ENCODE measurements around the gene GRIN3A. TPM values are rescaled to one million over a fixed set of nuclear protein-coding genes. Genes with fewer than 3 reads are reported as not detected.

Gene GRIN3A
- total RNA-seq, 1 experiment from 2014 or later = not detected

GRCh38 chr9:101673642-101674041, 64.8 kb downstream of the GRIN3A start:
- Histone ChIP-seq H3K23me2 (ENCODE audit: insufficient read length, low read depth, low read length, poor library complexity, severe bottlenecking) (no peaks in the 10 kb centered on the region), H3K56ac (ENCODE audit: insufficient read length, low read depth, low read length) (no peak overlapping the region), H3K18ac (ENCODE audit: insufficient read length, low read depth, low read length) (no peak overlapping the region), H2BK20ac (ENCODE audit: low read depth, low read length, poor library complexity, severe bottlenecking) (no peak overlapping the region), H3K14ac (ENCODE audit: insufficient read depth, low read length) (no peak overlapping the region), H2BK15ac (ENCODE audit: low read depth, low read length) (no peak overlapping the region), H4K5ac (ENCODE audit: insufficient read length, low read depth, low read length) (no peak overlapping the region), H3K4ac (ENCODE audit: low read depth, low read length) (no peak overlapping the region), H3K4me1 (ENCODE audit: insufficient read depth, low read length) (no peaks in the 10 kb centered on the region), H2BK5ac (ENCODE audit: insufficient read length, low read length) (no peak overlapping the region), H2AK5ac (ENCODE audit: insufficient read length, low read length) (no peak overlapping the region), H3K4me2 (ENCODE audit: insufficient read depth, insufficient read length, low read length) (no peak overlapping the region), H4K20me1 (ENCODE audit: control insufficient read depth, insufficient read depth, insufficient read length) (no peaks in the 10 kb centered on the region), H2AFZ (ENCODE audit: low read length) (no peak overlapping the region), H3K9me3 (ENCODE audit: control insufficient read depth, low read depth, low read length) (no peaks in the 10 kb centered on the region), H2BK12ac (ENCODE audit: insufficient read length, low read depth, low read length) (no peak overlapping the region), H2BK120ac (ENCODE audit: low read depth, low read length, poor library complexity, severe bottlenecking) (no peak overlapping the region), H3K23ac (ENCODE audit: insufficient read length, low read depth, low read length) (no peak overlapping the region), H4K8ac (replicated peaks; ENCODE audit: insufficient read length, low read depth, low read length) (no peak overlapping the region), H3K27me3 (ENCODE audit: insufficient read depth, low read length) (no peaks in the 10 kb centered on the region), H3K79me2 (ENCODE audit: insufficient read depth, low read length) (no peaks in the 10 kb centered on the region), H3K79me1 (ENCODE audit: insufficient read depth, low read depth, low read length, poor library complexity, severe bottlenecking) (no peaks in the 10 kb centered on the region), H3K27ac (ENCODE audit: insufficient read length, low read depth, low read length) (no peak overlapping the region), H4K91ac (ENCODE audit: insufficient read length, low read depth, low read length) (no peak overlapping the region), H3K9ac (ENCODE audit: extremely low read depth, insufficient read length, low read length) (no peak overlapping the region), H3T11ph (ENCODE audit: low read length) (no peak overlapping the region)
- DNase-seq = no peak
- Mint-ChIP-seq H3K27ac (no peak overlapping the region), H3K36me3 (ENCODE audit: insufficient read depth in 1 of 3, low read depth in 3 of 3) (peaks cover 0 to 1% (median 0%) of the 10 kb centered on the region in 3 experiments; a peak in 1 of 7 replicates), H3K4me3 (no peak overlapping the region), H3K27me3 (ENCODE audit: low read depth) (no peaks in the 10 kb centered on the region), H3K9me3 (no peaks in the 10 kb centered on the region), H3K4me1 (peaks cover 4 to 5% of the 10 kb centered on the region in 2 experiments; a peak in 1 of 4 replicates)
- no peak for TF ChIP-seq CTCF (conservative IDR thresholded peaks at IDR 0.05)
- WGBS (ENCODE audit: extremely low coverage, insufficient read length, low lambda C conversion rate) = no CpG with 5 or more reads among the region's 2 CpGs

Measured in H9 (cell line).